Lower leg skin (tissue), 3 donors: ENCODE measurements around the gene SLC41A2.

ENCODE experiments used
- POLR2A ChIP-seq, 2 donors: fragments of 450-650 bp; IDR thresholded peaks; one replicate each; pipeline ENCODE4 v1.6.1; 2016 to 2017; ENCODE audit warnings: antibody characterized with exemption in 2 of 2, mild to moderate bottlenecking in 1 of 2, moderate library complexity in 1 of 2
- TF ChIP-seq, protein P1 (sequence below), 3 donors: fragments of 450-650 bp; IDR thresholded peaks; one replicate each; pipeline ENCODE4 v1.5.1; 2016; ENCODE audit warnings: antibody characterized with exemption in 3 of 3, mild to moderate bottlenecking in 3 of 3, moderate library complexity in 2 of 3

DNA sequence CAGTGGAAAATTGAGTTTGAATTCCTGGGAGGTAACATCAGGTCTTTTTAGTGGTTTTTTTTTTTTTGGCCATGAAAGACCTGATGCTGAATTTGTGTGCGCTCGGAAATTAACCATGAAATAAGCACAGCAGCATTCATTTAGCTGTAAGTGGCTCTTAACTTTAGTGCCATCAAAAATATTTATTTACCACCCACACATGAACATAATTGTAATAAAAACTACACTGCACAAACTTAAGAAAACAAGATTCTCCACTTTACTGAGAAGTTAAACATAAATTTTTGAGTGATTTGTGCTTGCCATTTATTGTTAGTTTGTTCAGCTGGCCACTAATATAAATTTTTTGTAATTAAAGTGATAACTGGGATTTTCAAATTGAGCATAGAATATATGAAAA is 2.4 kb downstream of the SLC41A2 start:
- no peak for TF ChIP-seq POLR2A (IDR thresholded peaks at IDR 0.05)
- TF ChIP-seq, protein P1, sequence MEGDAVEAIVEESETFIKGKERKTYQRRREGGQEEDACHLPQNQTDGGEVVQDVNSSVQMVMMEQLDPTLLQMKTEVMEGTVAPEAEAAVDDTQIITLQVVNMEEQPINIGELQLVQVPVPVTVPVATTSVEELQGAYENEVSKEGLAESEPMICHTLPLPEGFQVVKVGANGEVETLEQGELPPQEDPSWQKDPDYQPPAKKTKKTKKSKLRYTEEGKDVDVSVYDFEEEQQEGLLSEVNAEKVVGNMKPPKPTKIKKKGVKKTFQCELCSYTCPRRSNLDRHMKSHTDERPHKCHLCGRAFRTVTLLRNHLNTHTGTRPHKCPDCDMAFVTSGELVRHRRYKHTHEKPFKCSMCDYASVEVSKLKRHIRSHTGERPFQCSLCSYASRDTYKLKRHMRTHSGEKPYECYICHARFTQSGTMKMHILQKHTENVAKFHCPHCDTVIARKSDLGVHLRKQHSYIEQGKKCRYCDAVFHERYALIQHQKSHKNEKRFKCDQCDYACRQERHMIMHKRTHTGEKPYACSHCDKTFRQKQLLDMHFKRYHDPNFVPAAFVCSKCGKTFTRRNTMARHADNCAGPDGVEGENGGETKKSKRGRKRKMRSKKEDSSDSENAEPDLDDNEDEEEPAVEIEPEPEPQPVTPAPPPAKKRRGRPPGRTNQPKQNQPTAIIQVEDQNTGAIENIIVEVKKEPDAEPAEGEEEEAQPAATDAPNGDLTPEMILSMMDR (IDR thresholded peaks at IDR 0.05), result no peak
